PC-3 (cell line): ENCODE measurements around the gene TFIP11.

Experiments
- EZH2 ChIP-seq: fragments of 300-600 bp; sonication (generic); IDR thresholded peaks from one replicate; pipeline ENCODE4 v1.6.1; 2017; ENCODE audit warnings: antibody characterized with exemption, mild to moderate bottlenecking, low read length; ENCODE audit not compliant: unreplicated experiment
- EZH2phosphoT487 ChIP-seq: fragments of 300-600 bp; sonication (generic); IDR thresholded peaks from 2 replicates; pipeline ENCODE4 v1.6.1; 2018; ENCODE audit warnings: mild to moderate bottlenecking, antibody characterized with exemption, low read length, borderline replicate concordance

- TF ChIP-seq EZH2phosphoT487: no peak
- TF ChIP-seq EZH2: no peak
These were observed 8.5 kb downstream of the TFIP11 start for GRCh38 chr22:26503758-26504157.
